Testis (tissue), 3 donors: ENCODE data around the gene PIP5K1C. TPM values are rescaled to one million over a fixed set of nuclear protein-coding genes. Genes with fewer than 3 reads are reported as not detected.

Source experiments
- DNase-seq: peaks from one replicate; pipeline ENCODE4 v3.0.0-alpha.2; 2019
- H3K27ac ChIP-seq, 2 donors: fragments of 200-600 bp; sonication (generic); one replicate each; pipeline ENCODE4 v1.5.1; 2019
- H3K27me3 ChIP-seq: fragments of 200-600 bp; sonication (generic); one replicate; pipeline ENCODE4 v1.5.1; 2019
- H3K36me3 ChIP-seq: fragments of 200-600 bp; sonication (generic); one replicate; pipeline ENCODE4 v1.5.1; 2017; ENCODE audit warnings: low read depth; ENCODE audit errors: missing control alignments
- H3K4me1 ChIP-seq: fragments of 200-600 bp; sonication (generic); one replicate; pipeline ENCODE4 v1.5.1; 2019
- H3K4me3 ChIP-seq, 2 donors: fragments of 200-600 bp; sonication (generic); one replicate each; pipeline ENCODE4 v1.5.1; 2017 to 2019
- H3K9me3 ChIP-seq: fragments of 200-600 bp; sonication (generic); one replicate; pipeline ENCODE4 v1.5.1; 2017
- POLR2A ChIP-seq: fragments of 450-650 bp; IDR thresholded peaks from one replicate; pipeline ENCODE4 v1.6.1; 2017; ENCODE audit warnings: antibody characterized with exemption, mild to moderate bottlenecking, moderate library complexity
- WGBS, 2 donors: methylation state at CpG; one replicate each; pipeline ENCODE4 v1.1.5; 2018; 5-methylcytosine and 5-hydroxymethylcytosine counted together
- intact Hi-C: fragments of 100-400 bp; cut with DNase I; formaldehyde crosslinking; loops from one replicate; pipeline ENCODE4 v1.15.1; 2023; ENCODE audit warnings: low total_unique reads
- polyA plus RNA-seq: library from polyadenylated mRNA; stranded (reverse); fragments of 350-450 nt; fragmentation: Illumina TruSeq; extraction: RNeasy Lipid Tissue Mini Kit (QIAGEN cat#74804); gene quantifications from one replicate; pipeline ENCODE4 v1.2.3, GENCODE V29; 2014; ENCODE audit warnings: low read depth, low replicate concordance; ENCODE audit not compliant: insufficient read depth
- total RNA-seq, 2 donors: library from RNA; depleted of rRNA; stranded (reverse); fragments of >200 nt; gene quantifications; one replicate each; pipeline ENCODE4 v1.2.3, GENCODE V29; 2016
- TF ChIP-seq, protein P1 (sequence below), 3 experiments: fragments of 450-650 bp in 2 of 3; fragments of 200-600 bp in 1 of 3; sonication (generic) in 1 of 3; IDR thresholded peaks; one replicate each; pipeline ENCODE4 v1.5.1; 2016 to 2019; ENCODE audit warnings: antibody characterized with exemption in 3 of 3, mild to moderate bottlenecking in 2 of 3, moderate library complexity in 1 of 3

Gene PIP5K1C
- total and polyA plus RNA-seq, 3 donors from 2014 or later, result 80.2 to 99.1 (median 87.0) TPM

DNA sequence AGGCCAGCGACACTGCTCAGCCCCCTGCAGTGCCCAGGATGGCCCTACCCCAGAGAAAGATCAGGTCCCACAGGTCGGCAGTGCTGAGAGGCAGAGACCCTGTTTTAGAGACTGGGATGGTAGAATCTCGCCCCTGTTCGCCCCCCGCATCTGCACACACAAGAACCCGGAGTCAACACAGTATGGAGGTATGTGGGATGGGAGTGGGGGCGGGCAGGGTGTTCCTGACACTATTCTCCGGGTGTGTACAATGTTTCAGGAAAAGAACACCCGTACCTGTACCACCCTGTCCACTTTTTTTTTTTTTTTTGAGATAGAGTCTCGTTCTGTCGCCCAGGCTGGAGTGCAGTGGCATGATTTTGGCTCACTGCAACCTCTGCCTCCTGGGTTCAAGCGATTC lies 19.3 kb downstream of the PIP5K1C start:
- H3K9me3 ChIP-seq, result no peaks in the 10 kb centered on the region
- H3K27me3 ChIP-seq, result no peaks in the 10 kb centered on the region
- no peak for TF ChIP-seq POLR2A
- TF ChIP-seq, protein P1, sequence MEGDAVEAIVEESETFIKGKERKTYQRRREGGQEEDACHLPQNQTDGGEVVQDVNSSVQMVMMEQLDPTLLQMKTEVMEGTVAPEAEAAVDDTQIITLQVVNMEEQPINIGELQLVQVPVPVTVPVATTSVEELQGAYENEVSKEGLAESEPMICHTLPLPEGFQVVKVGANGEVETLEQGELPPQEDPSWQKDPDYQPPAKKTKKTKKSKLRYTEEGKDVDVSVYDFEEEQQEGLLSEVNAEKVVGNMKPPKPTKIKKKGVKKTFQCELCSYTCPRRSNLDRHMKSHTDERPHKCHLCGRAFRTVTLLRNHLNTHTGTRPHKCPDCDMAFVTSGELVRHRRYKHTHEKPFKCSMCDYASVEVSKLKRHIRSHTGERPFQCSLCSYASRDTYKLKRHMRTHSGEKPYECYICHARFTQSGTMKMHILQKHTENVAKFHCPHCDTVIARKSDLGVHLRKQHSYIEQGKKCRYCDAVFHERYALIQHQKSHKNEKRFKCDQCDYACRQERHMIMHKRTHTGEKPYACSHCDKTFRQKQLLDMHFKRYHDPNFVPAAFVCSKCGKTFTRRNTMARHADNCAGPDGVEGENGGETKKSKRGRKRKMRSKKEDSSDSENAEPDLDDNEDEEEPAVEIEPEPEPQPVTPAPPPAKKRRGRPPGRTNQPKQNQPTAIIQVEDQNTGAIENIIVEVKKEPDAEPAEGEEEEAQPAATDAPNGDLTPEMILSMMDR (IDR thresholded peaks at IDR 0.05), result no peak
- H3K4me3 ChIP-seq, result no peak overlapping the region
- intact Hi-C loops, result no loop called here
- H3K4me1 ChIP-seq, result peaks cover 4% of the 10 kb centered on the region
- H3K36me3 ChIP-seq, result no peaks in the 10 kb centered on the region
- DNase-seq, result no peak
- no peak overlapping the region for H3K27ac ChIP-seq
- WGBS, 2 donors, result 94 to 99% methylated on average over 6 to 12 of the region's 12 CpGs

DNA sequence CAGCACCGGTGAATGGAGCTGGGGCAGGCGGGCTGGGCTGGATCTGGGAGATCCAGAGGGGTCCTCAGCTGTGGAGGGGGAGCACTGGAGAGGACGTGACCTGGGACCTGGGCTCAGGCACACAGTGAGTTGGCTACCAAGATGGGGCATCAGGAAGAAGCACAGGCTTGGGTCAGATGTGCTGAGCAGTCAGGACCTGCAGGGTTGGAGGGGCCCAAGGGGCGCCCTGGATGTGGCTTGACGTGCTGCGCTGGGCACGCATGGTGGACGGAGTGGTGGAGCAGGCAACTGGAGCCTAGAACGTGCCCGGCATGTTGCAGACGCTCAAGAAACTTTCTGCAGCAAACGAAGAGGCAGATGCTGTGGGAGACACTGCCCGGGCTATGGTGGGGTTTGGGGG lies 20.7 kb downstream of the PIP5K1C start:
- no peaks in the 10 kb centered on the region for H3K27me3 ChIP-seq
- H3K9me3 ChIP-seq, result no peaks in the 10 kb centered on the region
- no peak for DNase-seq
- WGBS, 2 donors, result 84 to 89% methylated on average over 10 to 13 of the region's 13 CpGs
- intact Hi-C loops, result no loop called here
- H3K4me3 ChIP-seq, result no peak overlapping the region
- no peak for TF ChIP-seq POLR2A
- TF ChIP-seq, protein P1 (IDR thresholded peaks at IDR 0.05), result no peak
- no peaks in the 10 kb centered on the region for H3K36me3 ChIP-seq
- H3K4me1 ChIP-seq, result peaks cover 4% of the 10 kb centered on the region
- H3K27ac ChIP-seq, result no peak overlapping the region

DNA sequence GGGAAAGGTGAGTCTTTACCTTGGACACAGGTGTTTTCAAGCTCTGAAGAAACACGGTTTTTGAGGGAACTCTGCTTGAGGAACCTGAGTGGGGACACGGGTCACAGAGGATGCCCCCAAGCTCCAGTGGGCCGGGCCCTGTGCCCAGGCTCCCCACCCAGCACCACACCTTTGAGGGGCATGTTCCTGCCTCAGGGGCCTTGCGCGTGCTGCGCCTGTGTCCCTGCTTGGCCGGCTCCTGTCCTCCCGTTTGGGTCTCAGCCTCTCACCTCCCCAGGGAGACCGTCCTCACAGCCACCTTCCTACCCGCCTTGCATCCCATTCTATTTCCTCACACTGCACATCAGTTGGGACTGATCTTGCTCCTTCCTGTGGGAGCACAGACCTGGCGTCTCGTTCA lies 21.1 kb downstream of the PIP5K1C start:
- intact Hi-C loops, result no loop called here
- Histone ChIP-seq H3K4me3 (no peak overlapping the region), H3K36me3 (no peaks in the 10 kb centered on the region), H3K27me3 (no peaks in the 10 kb centered on the region), H3K9me3 (no peaks in the 10 kb centered on the region), H3K4me1 (peaks cover 4% of the 10 kb centered on the region), H3K27ac (no peak overlapping the region)
- 88% methylated on average over 11 to 12 of the region's 12 CpGs for WGBS, 2 donors
- DNase-seq, result no peak
- TF ChIP-seq, protein P1 (IDR thresholded peaks at IDR 0.05), result no peak
- TF ChIP-seq POLR2A, result no peak

DNA sequence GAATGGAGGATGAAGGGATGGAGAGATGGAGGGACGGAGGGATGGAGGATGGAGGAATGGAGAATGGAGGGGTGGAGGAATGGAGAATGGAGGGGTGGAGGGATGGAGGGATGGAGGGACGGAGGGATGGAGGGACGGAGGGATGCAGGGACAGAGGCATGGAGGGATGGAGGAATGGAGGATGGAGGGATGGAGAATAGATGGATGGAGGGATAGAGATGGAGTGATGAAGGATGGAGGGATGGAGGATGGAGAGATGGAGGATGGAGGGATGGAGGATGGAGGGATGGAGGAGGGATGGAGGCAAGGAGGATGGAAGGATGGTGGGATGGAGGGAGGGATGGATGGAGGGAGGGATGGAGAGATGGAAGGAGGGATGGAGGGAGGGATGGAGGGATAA lies 22.1 kb downstream of the PIP5K1C start:
- Histone ChIP-seq H3K27me3 (no peaks in the 10 kb centered on the region), H3K9me3 (no peaks in the 10 kb centered on the region), H3K27ac (no peak overlapping the region), H3K4me3 (no peak overlapping the region), H3K36me3 (no peaks in the 10 kb centered on the region), H3K4me1 (peaks cover 2% of the 10 kb centered on the region)
- 92 to 94% methylated on average over 3 of the region's 3 CpGs for WGBS, 2 donors
- no peak for DNase-seq
- TF ChIP-seq, protein P1 (IDR thresholded peaks at IDR 0.05), result no peak
- no peak for TF ChIP-seq POLR2A
- intact Hi-C loops, result no loop called here

DNA sequence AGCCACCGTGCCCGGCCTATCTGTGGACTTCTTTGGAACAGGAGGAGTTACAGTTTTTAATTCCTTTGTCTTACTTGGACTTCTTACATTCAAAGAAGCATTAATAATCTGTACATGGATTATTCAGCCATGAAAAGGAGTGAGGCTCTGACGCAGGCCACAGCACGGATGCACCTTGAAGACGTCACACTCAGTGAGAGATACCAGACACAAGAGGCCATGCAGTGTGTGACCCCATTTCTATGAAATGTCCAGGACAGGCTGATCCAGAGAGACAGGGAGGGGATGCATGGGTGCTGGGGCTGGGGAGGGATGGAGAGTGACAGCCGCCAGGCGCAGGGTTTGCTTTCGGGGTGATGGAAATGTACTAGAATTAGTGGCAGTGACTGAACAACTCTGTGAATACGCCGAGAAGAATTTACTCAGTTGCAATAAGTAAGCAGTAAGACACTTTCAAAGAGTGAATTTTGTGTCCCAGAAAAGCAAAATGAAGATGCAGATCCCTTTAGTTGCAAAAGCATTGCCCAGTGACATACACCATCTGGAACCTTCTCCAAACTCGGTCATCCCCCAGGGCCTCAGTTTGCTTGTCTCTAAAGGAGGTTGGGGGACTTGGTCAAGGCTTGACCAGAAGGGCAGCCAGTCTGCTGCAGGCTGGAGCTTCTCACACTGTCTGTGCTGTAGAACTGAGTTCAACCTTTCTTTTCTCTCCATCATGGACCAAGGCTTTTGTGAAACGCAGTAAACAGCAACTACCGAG lies 25.3 kb downstream of the PIP5K1C start:
- TF ChIP-seq POLR2A, result no peak
- TF ChIP-seq, protein P1 (IDR thresholded peaks at IDR 0.05), result no peak
- no peaks in the 10 kb centered on the region for H3K27me3 ChIP-seq
- no peak overlapping the region for H3K27ac ChIP-seq
- H3K36me3 ChIP-seq, result no peaks in the 10 kb centered on the region
- no peaks in the 10 kb centered on the region for H3K9me3 ChIP-seq
- H3K4me1 ChIP-seq, result peaks cover 23% of the 10 kb centered on the region
- intact Hi-C loops, result no loop called here
- H3K4me3 ChIP-seq, result no peak overlapping the region
- WGBS, 2 donors, result 90 to 95% methylated on average over 13 of the region's 13 CpGs
- no peak for DNase-seq
